HG02938 (cell line): ENCODE measurements around the gene SMU1.

ENCODE experiments used
- ATAC-seq: cut with Tn5 transposase; IDR thresholded peaks from one replicate; pipeline ENCODE4 v1.9.1; 2021; ENCODE audit warnings: mild to moderate bottlenecking, moderate library complexity; ENCODE audit not compliant: unreplicated experiment

Gene SMU1

DNA sequence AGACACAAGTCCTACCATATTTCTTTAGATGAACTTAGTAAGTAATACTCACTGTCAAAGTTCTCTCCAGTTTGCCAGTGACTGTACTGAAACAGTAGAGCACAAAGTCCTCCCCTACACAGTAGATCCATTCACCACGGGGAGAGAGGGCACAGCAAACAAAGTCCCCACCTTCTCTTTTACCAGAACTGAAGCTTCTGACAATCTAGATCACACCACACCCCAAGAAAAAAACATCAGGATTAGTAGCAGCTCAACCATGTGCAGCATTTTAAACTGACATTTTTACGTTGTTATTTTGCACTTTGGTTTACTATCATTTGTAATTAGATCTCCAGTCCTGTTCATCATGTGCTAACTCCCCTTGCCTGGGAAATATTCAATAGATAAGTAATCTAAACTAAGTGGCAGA lies 28.4 kb downstream of the SMU1 start:
- ATAC-seq, result no peak

GRCh38 chr9:33046061-33046460 lies 30.4 kb downstream of the SMU1 start:
- no peak for ATAC-seq

DNA sequence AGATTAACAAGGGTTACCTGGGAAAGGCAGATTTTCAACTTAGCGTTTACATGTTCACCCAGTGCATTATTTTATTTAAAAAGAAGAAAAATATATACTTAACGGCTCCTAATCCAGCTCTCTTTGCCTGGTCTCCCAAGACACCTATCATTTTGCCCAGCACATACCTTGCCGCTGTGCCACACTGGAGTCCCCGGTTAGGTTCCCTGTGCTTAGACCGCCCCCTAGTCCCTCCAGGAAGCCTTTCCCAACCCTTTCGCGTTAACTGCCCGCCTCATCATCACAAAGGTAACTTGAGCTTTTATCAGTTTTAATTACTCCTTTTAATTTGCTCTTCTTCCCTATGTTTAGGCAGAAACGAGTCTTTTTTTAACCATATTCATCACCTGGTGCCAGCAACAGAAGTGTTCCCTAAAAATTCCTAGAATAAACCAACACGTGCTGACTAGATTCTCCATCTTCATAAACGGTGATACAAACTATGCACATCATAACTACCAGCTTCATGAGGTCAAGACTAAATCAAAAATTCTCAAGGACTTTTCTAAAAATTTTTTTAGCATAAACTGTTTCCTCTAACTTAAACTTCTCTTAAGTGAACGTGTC lies 31.7 kb downstream of the SMU1 start:
- no peak for ATAC-seq

- peak; percentile 88 for ATAC-seq
Observed at GRCh38 chr9:33044162-33044673, 32.3 kb downstream of the SMU1 start.

GRCh38 chr9:33043671-33044070 lies 32.8 kb downstream of the SMU1 start:
- ATAC-seq, result no peak

- no peak for ATAC-seq
Observed at GRCh38 chr9:33042473-33042872, 34.0 kb downstream of the SMU1 start.

DNA sequence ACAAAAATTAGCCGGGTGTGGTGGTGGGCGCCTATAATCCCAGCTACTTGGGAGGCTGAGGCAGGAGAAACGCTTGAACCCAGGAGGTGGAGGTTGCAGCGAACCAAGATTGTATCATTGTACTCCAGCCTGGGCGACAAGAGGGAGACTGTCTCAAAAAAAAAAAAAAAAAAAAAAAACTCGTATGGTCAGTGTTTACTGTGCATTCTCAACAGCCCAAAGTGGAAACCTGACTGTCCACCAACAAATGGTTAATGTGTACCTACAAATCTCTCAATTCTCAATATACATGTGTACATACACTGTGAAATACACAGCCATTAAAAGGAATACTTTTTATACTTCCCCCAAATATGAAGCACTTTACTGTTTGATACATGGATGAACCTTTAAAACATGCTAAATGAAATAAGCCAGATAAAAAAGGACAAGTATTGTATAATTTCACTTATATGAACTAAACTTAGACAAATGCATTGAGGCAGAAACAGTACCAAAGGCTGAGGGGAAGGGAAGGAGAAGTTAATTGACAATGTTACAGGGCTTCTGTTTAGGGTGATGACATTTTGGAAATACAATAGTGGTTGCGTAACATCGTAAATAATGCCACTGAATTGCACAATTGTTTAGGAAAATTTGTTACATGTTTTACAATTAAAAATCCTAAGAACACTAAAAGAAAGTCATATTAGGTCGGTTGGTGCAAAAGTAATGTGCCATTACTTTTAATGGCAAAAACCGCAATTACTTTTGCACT lies 34.9 kb downstream of the SMU1 start:
- no peak for ATAC-seq

DNA sequence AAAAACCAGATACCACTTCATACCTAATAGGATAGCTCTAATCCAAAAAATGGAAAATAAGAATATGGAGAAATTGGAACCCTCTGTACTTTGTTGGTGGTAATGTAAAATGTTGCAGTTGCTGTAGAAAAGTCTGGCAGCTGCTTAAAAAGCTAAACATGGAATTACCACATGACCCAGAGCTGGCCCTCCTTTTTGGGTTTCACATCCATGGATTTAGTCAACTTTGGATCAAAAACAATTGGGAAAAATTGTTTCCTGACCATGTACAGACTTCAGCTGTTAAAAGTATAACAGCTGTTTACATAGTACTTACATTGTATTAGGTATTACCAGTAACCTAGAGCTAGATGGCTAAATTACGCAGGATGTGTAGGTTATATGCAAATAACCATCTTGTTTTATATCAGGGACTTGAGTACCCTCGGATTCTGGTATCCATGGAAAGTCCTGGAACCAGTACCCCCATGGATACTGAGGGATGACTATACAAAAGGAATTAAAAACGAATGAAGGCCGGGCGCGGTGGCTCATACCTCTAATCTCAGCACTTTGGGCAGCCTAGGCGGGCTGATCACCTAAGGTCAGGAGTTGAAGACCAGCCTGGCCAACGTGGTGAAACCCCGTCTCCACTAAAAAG lies 35.6 kb downstream of the SMU1 start:
- ATAC-seq, result no peak

DNA sequence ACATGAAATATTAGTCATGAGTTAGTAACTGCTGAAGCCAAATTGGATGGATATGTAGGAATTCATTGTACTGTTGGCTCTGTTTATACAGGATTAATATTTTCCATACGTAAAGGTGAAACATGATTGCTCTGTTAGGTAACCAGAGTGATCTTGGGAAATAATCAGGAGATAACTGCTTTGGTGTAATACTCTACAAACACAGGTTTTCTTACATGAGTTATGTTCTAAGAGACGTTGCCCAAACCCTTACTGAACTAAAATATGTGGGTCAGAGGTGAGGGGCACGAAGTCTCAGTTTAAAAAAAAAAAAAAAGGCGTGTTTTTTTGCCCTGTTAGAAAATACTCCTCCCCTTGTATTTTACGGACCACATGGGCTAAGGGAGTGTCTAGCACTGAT lies 43.6 kb downstream of the SMU1 start:
- ATAC-seq, result no peak

DNA sequence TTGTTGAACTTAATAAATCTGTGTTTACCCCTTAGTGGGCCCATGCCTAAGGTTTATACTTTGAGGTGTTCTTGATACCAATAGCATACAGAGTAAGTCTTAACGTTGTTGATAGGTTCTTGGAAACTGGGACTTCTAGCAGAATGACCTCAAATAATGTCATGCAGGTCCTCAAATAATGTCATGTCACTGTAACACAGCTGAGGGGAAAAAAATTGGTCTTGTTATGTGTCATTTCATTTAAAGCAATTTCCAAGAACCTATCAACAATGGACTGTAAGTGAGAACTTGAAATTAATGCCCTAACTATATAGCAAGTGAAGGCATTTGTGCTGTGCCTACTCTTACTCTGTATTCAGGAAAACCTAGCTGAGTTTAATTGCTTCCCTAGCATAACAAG lies 44.2 kb downstream of the SMU1 start:
- no peak for ATAC-seq

- no peak for ATAC-seq
Observed at GRCh38 chr9:33030285-33030684, 46.2 kb downstream of the SMU1 start.

DNA sequence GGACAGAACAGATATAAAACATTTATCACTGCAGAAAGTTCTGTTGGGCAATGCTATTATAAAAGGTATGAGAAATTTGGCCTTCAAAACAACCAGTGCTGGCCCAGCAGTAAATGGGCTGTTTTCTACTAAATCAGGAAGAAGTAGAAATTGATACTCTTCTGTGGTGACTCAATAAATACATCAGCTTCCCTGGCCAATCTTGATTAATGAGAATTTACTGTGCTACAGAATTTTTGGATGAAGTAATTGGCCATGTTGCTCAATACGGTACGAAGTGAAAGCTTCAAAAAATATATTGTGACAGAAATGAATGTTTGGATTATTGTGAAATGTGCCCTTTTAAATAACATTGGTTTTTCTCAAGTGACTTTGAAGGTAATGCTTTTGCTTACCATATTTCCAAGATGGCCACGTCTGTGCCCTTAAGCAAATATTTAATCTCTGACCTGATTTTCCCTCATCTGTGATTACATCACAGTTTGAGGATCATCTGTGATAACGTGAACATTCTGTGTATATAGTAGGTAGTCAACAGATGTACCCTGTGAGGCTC lies 47.2 kb downstream of the SMU1 start:
- ATAC-seq, result no peak

GRCh38 chr9:33025572-33026342 lies 50.7 kb downstream of the SMU1 start:
- ATAC-seq, result peak; percentile 31

- peak; percentile 82 for ATAC-seq
Observed at GRCh38 chr9:33024966-33025571, 51.4 kb downstream of the SMU1 start, which contains the start of gene DNAJA1. DNAJA1 (plus strand) TSS chr9:33025273; CDS start chr9:33026485, 1,212 bp downstream.

- ATAC-seq, result peak; percentile 21
Observed at GRCh38 chr9:33024126-33024965, 52.1 kb downstream of the SMU1 start.

- ATAC-seq, result no peak
Observed at GRCh38 chr9:33023661-33024060, 52.8 kb downstream of the SMU1 start.

GRCh38 chr9:33022755-33023154 lies 53.7 kb downstream of the SMU1 start:
- ATAC-seq, result no peak

DNA sequence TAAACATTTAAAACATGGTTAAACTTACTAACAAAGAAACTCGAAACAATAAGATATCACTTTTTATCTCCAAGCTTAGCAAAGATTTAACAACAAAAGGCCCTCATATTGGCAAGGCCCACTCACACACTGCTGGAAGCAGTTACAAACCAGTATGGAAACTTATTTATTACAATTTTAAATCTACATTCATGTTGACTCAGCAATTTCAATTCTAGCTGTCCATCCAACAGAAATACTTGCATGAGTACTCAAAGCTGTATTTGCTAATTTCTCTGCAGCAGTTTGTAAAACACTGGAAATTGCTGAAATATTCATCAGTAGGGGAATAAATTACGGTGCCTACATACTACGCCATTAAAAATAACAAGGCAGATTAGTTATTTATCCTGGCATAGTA lies 54.2 kb downstream of the SMU1 start:
- no peak for ATAC-seq

DNA sequence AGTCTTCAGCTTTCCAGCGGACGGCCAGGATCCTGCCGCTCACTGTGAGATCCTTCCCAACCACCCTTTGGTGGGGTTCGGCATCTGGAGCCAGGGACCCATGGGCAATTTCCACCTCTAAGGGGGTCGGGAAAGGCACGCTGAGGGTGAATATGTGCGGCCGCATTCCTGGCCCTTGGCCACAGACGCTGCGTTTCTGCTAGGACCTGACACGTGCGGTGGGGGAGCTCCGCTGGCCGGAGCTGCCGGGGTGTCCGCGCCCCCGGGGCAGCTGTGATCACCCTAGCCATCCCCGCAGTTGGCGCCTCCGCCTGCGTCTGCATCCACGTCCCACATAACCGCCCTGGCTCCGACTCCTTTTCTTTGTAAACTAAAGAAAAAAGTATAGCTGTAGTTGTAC lies 56.7 kb downstream of the SMU1 start:
- no peak for ATAC-seq
